T-helper 9 cell (primary cell): ENCODE results near the gene TUFM.
"Not testable (repeated sequence)": the region's sequence is repeated elsewhere in the genome, so short reads cannot be mapped to it uniquely, and the experiment has no call there.

Experiments used
- DNase-seq: peaks from one replicate; pipeline ENCODE4 v3.0.0-alpha.2; 2020

Gene TUFM

GRCh38 chr16:28875134-28876018 lies 29.2 kb upstream of the TUFM start:
- DNase-seq: no peak

GRCh38 chr16:28874406-28874805 lies 28.3 kb upstream of the TUFM start:
- no peak for DNase-seq

GRCh38 chr16:28873543-28874201 lies 27.5 kb upstream of the TUFM start:
- peak; percentile 55 for DNase-seq

- no peak for DNase-seq
Measured at GRCh38 chr16:28872952-28873351, 26.8 kb upstream of the TUFM start.

- no peak for DNase-seq
Measured at GRCh38 chr16:28869201-28869600, 23.1 kb upstream of the TUFM start.

GRCh38 chr16:28867646-28868045 lies 21.5 kb upstream of the TUFM start:
- DNase-seq: not testable (repeated sequence)

GRCh38 chr16:28867241-28867640 lies 21.1 kb upstream of the TUFM start:
- no peak for DNase-seq

GRCh38 chr16:28866454-28866804 lies 20.3 kb upstream of the TUFM start:
- DNase-seq: no peak

- no peak for DNase-seq
Measured at GRCh38 chr16:28865722-28866453, 19.7 kb upstream of the TUFM start.

- DNase-seq: no peak
Measured at GRCh38 chr16:28865001-28865688, 19.0 kb upstream of the TUFM start.

GRCh38 chr16:28863929-28864793 lies 18.0 kb upstream of the TUFM start:
- DNase-seq: no peak

- DNase-seq: no peak
Measured at GRCh38 chr16:28859326-28859725, 13.2 kb upstream of the TUFM start.

- no peak for DNase-seq
Measured at GRCh38 chr16:28858421-28858820, 12.3 kb upstream of the TUFM start.

- DNase-seq: no peak
Measured at GRCh38 chr16:28846933-28847273, 755 bp upstream of the TUFM start.

- no peak for DNase-seq
Measured at GRCh38 chr16:28845761-28846079, 428 bp downstream of the TUFM start.

- no peak for DNase-seq
Measured at GRCh38 chr16:28845293-28845692, 855 bp downstream of the TUFM start.

GRCh38 chr16:28844226-28844885 lies 1.8 kb downstream of the TUFM start:
- no peak for DNase-seq

- no peak for DNase-seq
Measured at GRCh38 chr16:28843766-28844165, 2.4 kb downstream of the TUFM start.

- no peak for DNase-seq
Measured at GRCh38 chr16:28842696-28843095, 3.5 kb downstream of the TUFM start.

GRCh38 chr16:28839899-28840298 lies 6.2 kb downstream of the TUFM start:
- DNase-seq: no peak

GRCh38 chr16:28839004-28839639 lies 7.0 kb downstream of the TUFM start:
- no peak for DNase-seq
